Measurements from ENCODE around the gene DIPK1C.

GRCh38 chr18:74478880-74479279, 21.8 kb upstream of the DIPK1C start:
- TF ChIP-seq SRF (IDR thresholded peaks at IDR 0.05; ENCODE audit: low read depth) (no peak), POLR2AphosphoS5 (IDR thresholded peaks at IDR 0.05; ENCODE audit: low read depth, low read length) (no peak), POLR2A (IDR thresholded peaks at IDR 0.05; ENCODE audit: borderline replicate concordance, extremely low read depth, insufficient read depth, insufficient read length) (no peak)
- TF ChIP-seq, protein P1, sequence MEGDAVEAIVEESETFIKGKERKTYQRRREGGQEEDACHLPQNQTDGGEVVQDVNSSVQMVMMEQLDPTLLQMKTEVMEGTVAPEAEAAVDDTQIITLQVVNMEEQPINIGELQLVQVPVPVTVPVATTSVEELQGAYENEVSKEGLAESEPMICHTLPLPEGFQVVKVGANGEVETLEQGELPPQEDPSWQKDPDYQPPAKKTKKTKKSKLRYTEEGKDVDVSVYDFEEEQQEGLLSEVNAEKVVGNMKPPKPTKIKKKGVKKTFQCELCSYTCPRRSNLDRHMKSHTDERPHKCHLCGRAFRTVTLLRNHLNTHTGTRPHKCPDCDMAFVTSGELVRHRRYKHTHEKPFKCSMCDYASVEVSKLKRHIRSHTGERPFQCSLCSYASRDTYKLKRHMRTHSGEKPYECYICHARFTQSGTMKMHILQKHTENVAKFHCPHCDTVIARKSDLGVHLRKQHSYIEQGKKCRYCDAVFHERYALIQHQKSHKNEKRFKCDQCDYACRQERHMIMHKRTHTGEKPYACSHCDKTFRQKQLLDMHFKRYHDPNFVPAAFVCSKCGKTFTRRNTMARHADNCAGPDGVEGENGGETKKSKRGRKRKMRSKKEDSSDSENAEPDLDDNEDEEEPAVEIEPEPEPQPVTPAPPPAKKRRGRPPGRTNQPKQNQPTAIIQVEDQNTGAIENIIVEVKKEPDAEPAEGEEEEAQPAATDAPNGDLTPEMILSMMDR (IDR thresholded peaks at IDR 0.05 in 2 of 3, conservative IDR thresholded peaks at IDR 0.05 in 1 of 3; ENCODE audit: borderline replicate concordance in 1 of 3, insufficient read depth in 1 of 3, low read depth in 2 of 3, low read length in 2 of 3): no peak
